PFSK-1 (cell line): Measurements from ENCODE around the gene EPOP.

Experiments used
- FOXP2 ChIP-seq: optimal IDR thresholded peaks from 2 replicates; pipeline ENCODE3; 2011; ENCODE audit warnings: borderline replicate concordance, control low read depth, inconsistent platforms; ENCODE audit not compliant: insufficient read depth; ENCODE audit errors: extremely low read length, extremely low read depth
- POLR2AphosphoS5 ChIP-seq: IDR thresholded peaks from 2 replicates; pipeline ENCODE4 v1.6.1; 2012; ENCODE audit warnings: low read depth, mild to moderate bottlenecking, control low read depth, low read length, moderate library complexity
- REST ChIP-seq, 2 experiments: IDR thresholded peaks; 2 replicates each; pipeline versions ENCODE4 v1.6.1 to v1.8.0; 2011 to 2012; ENCODE audit warnings: low read depth in 2 of 2, low read length in 2 of 2, control low read depth in 1 of 2, inconsistent platforms in 1 of 2, mild to moderate bottlenecking in 1 of 2, moderate library complexity in 1 of 2; ENCODE audit not compliant: insufficient read depth in 1 of 2
- SIN3A ChIP-seq: IDR thresholded peaks from 2 replicates; pipeline ENCODE4 v1.6.1; 2012; ENCODE audit warnings: mild to moderate bottlenecking, low read length, moderate library complexity, borderline replicate concordance; ENCODE audit not compliant: insufficient read depth
- TAF1 ChIP-seq: IDR thresholded peaks from 2 replicates; pipeline ENCODE4 v1.6.1; 2012; ENCODE audit warnings: low read length, control low read depth, borderline replicate concordance; ENCODE audit not compliant: insufficient read depth

- TF ChIP-seq TAF1 (no peak), POLR2AphosphoS5 (no peak), SIN3A (no peak), REST (IDR thresholded peaks at IDR 0.05; ENCODE audit: insufficient read depth in 1 of 2, low read depth in 2 of 2, low read length in 2 of 2) (no peak), FOXP2 (no peak)
Measured at GRCh38 chr17:38674014-38674748, 576 bp downstream of the EPOP start.
